GM19468 (cell line): ENCODE results near the gene HSP90AB1.

Source experiments
- ATAC-seq: cut with Tn5 transposase; IDR thresholded peaks from one replicate; pipeline ENCODE4 v1.9.1; 2021; ENCODE audit warnings: mild to moderate bottlenecking, moderate library complexity, moderate number of reproducible peaks; ENCODE audit not compliant: unreplicated experiment; ENCODE audit errors: extremely low read depth

Gene HSP90AB1

GRCh38 chr6:44302856-44303255, 56.0 kb downstream of the HSP90AB1 start:
- ATAC-seq: no peak
